Colonic mucosa (tissue), 4 donors: ENCODE measurements around the gene CCNL1. TPM values are rescaled to one million over a fixed set of nuclear protein-coding genes. Genes with fewer than 3 reads are reported as not detected.

ENCODE experiments used
- DNase-seq: peaks from one replicate; pipeline ENCODE4 v3.0.0-alpha.2; 2020
- H3K27ac ChIP-seq: fragments of 200-600 bp; one replicate; pipeline ENCODE4 v1.8.0; 2021
- H3K27me3 ChIP-seq: fragments of 200-600 bp; one replicate; pipeline ENCODE4 v1.8.0; 2021
- H3K36me3 ChIP-seq: fragments of 200-600 bp; one replicate; pipeline ENCODE4 v1.8.0; 2021
- H3K4me1 ChIP-seq: fragments of 200-600 bp; one replicate; pipeline ENCODE4 v1.8.0; 2021; ENCODE audit warnings: mild to moderate bottlenecking
- H3K4me3 ChIP-seq: fragments of 200-600 bp; one replicate; pipeline ENCODE4 v1.8.0; 2021
- H3K9ac ChIP-seq, 2 donors: one replicate each; pipeline ENCODE4 v1.7.0; 2013; ENCODE audit warnings: control low read depth in 2 of 2, low read depth in 2 of 2, low read length in 2 of 2
- H3K9me3 ChIP-seq: fragments of 200-600 bp; one replicate; pipeline ENCODE4 v1.8.0; 2021
- intact Hi-C: fragments of 100-400 bp; cut with DNase I; formaldehyde crosslinking; loops from one replicate; pipeline ENCODE4 v1.14.1; 2022
- total RNA-seq, 2 donors: library from RNA; stranded (reverse); fragmentation: NEBNext Ultra II Directional in 1 of 2; extraction: Animal tissue kit (Norgen Biotek cat#: 25700) in 1 of 2; gene quantifications; one replicate each; pipeline ENCODE4 v1.2.1, GENCODE V29; 2021
- TF ChIP-seq, protein P1 (sequence below): fragments of 200-600 bp; IDR thresholded peaks from one replicate; pipeline ENCODE4 v1.8.0; 2022; ENCODE audit warnings: antibody characterized with exemption, mild to moderate bottlenecking
- donor health status: healthy.
- donor health status: DM: no; HTN: no; CAD: no.
- donor health status: DM: no; HTN: no; CAD: no.

The CCNL1 gene
- total RNA-seq, 2 donors from 2014 or later, result 76.4 to 103 TPM

DNA sequence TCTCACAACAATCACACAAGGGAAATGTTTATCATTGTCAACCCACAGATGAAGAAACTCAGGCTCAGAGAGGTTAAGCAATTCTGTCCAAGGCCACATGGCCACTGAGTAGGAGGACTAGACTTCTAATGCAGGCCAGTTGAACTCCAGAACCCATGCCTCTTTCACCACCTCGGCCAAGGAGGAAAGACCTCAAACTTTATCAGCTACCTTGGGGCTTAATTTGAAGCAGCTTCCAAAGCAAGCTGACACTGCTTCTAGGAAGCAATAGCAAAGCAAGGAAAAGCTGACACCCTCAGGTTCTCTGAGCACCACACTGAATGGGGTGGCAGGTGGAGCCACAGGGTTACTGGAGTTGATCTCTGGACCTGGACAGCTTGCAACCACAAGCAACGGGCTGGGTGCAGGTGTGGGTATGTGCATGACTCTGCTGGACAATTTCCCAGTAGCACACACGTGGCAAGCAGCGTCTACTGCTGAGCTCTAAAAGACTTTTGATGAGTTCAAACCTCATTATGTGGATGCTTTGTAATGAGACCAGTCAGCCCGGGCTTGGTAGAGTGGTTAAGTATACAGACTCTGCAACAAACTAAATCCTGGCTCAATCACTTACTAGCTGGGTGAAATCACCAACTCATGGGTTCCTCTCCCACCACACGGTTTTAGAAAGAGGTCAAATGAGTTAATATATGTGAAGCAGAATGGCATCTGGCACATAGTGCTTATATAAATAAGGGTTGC, 23.1 kb downstream of the CCNL1 start:
- Histone ChIP-seq H3K27me3 (no peaks in the 10 kb centered on the region), H3K27ac (peak overlapping the region; percentile 72), H3K4me3 (no peak overlapping the region), H3K36me3 (no peaks in the 10 kb centered on the region), H3K4me1 (peaks cover 15% of the 10 kb centered on the region), H3K9ac (peak overlapping the region in 1 of 2 donors; percentile 63), H3K9me3 (no peaks in the 10 kb centered on the region)
- TF ChIP-seq, protein P1, sequence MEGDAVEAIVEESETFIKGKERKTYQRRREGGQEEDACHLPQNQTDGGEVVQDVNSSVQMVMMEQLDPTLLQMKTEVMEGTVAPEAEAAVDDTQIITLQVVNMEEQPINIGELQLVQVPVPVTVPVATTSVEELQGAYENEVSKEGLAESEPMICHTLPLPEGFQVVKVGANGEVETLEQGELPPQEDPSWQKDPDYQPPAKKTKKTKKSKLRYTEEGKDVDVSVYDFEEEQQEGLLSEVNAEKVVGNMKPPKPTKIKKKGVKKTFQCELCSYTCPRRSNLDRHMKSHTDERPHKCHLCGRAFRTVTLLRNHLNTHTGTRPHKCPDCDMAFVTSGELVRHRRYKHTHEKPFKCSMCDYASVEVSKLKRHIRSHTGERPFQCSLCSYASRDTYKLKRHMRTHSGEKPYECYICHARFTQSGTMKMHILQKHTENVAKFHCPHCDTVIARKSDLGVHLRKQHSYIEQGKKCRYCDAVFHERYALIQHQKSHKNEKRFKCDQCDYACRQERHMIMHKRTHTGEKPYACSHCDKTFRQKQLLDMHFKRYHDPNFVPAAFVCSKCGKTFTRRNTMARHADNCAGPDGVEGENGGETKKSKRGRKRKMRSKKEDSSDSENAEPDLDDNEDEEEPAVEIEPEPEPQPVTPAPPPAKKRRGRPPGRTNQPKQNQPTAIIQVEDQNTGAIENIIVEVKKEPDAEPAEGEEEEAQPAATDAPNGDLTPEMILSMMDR, result no peak
- intact Hi-C loops, result loop anchor here (5.0 to 10.0 kb wide), 3 partner anchors 465 to 982 kb away; partner anchors contain the start of gene TIPARP
- DNase-seq, result peak; percentile 84

DNA sequence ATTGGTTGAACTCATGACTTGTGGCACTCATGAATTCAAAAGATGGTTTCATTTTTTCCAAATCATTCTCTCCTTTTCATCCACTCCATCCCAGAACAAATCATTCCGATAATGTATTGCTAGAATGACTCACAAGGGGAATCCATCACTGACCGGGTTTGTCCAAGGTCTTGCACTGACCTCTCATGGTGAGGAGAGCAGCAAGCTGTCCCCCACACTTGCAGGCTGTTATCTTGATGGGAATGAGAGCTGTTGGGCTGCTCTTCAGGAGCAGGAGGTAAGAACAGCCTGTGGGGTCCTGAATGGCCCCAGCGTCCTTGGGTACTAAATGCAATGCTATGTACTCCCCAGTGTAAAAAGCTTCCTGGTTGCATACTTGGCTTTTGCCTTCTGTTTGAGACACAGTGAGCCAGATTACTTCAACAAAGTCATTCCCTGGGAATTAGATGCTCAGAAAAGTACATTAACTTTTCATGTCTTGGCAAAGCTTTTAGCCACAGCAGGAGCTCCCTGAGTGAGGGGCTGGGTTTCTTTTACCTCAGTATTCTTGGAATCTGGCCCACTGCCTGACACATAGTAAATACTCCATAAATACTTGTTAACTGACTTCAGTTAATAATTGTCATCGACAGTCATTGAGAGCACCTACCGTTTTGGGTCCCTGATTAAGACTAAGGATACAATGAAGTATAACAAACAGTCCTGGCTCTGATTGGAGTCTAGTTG, 24.1 kb downstream of the CCNL1 start:
- TF ChIP-seq, protein P1, result no peak
- Histone ChIP-seq H3K27ac (no peak overlapping the region), H3K4me1 (peaks cover 25% of the 10 kb centered on the region)

DNA sequence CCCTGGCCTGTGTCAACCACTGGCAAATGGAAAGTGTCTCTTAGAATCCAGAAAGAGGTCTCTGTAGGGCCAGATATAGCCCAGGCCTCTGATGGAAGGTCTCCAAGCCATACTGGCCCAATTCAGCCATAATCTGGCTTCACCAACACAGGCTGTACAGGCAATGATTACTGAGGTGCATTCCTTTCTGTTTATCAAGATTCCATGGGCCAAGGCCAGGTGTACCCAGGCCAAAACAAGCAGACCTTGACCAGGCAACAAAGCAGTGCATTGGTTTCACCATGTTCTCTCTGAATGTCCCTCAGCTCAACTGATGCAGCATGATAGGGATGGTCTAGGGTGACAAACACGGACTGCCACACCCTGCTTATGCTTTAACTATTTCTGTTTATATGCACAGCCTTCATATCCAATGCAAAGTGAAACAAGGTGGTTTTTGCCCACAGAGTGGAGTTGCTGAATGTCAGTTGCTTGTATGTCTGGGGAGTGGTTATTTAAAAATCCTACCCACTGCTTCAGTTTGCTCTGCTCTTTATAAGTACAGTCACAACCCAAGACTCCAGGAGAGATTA, 25.2 kb downstream of the CCNL1 start:
- peaks cover 33% of the 10 kb centered on the region for H3K4me1 ChIP-seq
- H3K27ac ChIP-seq, result no peak overlapping the region
- H3K9me3 ChIP-seq, result no peaks in the 10 kb centered on the region
- no peak overlapping the region for H3K4me3 ChIP-seq
- DNase-seq, result no peak
- H3K27me3 ChIP-seq, result no peaks in the 10 kb centered on the region
- H3K36me3 ChIP-seq, result no peaks in the 10 kb centered on the region
- H3K9ac ChIP-seq, result no peak overlapping the region
- TF ChIP-seq, protein P1, result no peak
- intact Hi-C loops, result loop anchor here (5.0 to 10.0 kb wide), 3 partner anchors 462 to 980 kb away; partner anchors contain the start of gene TIPARP

More for the DNA sequence above, 24.1 kb downstream of the CCNL1 start:
- Histone ChIP-seq H3K9ac (peak overlapping the region in 1 of 2 donors; percentile 63), H3K4me3 (no peak overlapping the region), H3K27me3 (no peaks in the 10 kb centered on the region), H3K36me3 (no peaks in the 10 kb centered on the region), H3K9me3 (no peaks in the 10 kb centered on the region)
- no peak for DNase-seq
- intact Hi-C loops, result loop anchor here (5.0 to 10.0 kb wide), 3 partner anchors 464 to 981 kb away; partner anchors contain the start of gene TIPARP

DNA sequence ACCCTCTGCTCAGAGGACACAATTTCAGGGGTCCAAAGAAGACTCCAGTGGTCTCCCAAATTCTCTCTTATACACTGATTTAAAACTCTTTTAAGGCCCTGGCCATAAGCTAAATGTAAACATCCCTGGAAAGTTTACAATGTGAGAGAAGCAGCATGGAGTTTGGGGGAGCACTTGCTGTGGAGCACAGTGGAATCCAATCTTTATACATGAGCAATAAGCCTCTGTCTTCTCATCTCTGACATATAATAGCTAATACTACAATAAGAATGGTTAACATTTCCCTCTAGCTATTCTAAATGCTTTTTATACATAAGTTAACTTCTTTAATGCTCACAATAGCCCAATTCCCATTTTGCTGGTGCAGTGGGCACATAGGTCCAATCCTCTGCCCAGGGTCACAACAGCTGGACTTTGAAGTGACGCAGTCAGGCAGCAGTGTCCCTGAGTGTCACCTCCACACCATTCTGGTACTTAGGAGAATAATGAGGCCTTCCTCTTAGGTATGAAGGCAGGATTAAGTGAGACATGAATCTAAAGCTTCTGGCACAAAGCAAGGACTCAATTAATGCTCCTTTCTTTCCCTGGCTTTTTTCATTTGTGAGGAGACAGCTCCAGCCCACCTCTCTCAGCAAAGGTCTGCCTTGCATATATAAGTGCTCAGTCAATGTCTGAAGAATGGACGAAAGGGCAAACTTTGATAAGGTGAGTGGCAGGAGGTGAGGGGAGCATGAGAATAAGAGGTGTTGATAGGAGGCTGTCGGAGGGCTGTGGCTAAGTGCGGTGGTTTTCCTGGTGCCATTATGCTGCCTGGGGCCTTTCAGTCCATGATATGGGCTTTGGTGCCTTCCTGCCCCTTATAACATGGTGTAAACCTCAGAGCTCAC, 26.3 kb downstream of the CCNL1 start:
- Histone ChIP-seq H3K4me1 (peaks cover 36% of the 10 kb centered on the region), H3K4me3 (no peak overlapping the region), H3K9me3 (no peaks in the 10 kb centered on the region), H3K27ac (no peak overlapping the region), H3K27me3 (no peaks in the 10 kb centered on the region), H3K36me3 (no peaks in the 10 kb centered on the region), H3K9ac (no peak overlapping the region)
- no peak for DNase-seq
- TF ChIP-seq, protein P1, result no peak
- intact Hi-C loops, result loop anchor here (10.0 kb wide), 2 partner anchors 589 to 979 kb away; no protein-coding TSS in a partner anchor
